HFFc6 (cell line): ENCODE data around the gene ARMC9. TPM values are rescaled to one million over a fixed set of nuclear protein-coding genes. Genes with fewer than 3 reads are reported as not detected.

ENCODE experiments used
- DNase-seq: peaks from one replicate; pipeline ENCODE4 v3.0.0-alpha.2; 2018
- H3K27ac Mint-ChIP-seq: 2 replicates; pipeline ENCODE4 v1.8.0; 2020; ENCODE audit warnings: mild to moderate bottlenecking, mixed read lengths
- H3K27me3 Mint-ChIP-seq: 2 replicates; pipeline ENCODE4 v1.8.0; 2021; ENCODE audit warnings: mild to moderate bottlenecking, moderate library complexity, mixed read lengths; ENCODE audit not compliant: insufficient read depth
- H3K36me3 Mint-ChIP-seq: 2 replicates; pipeline ENCODE4 v1.8.0; 2021; ENCODE audit warnings: low read depth, mixed read lengths
- H3K4me1 Mint-ChIP-seq: 2 replicates; pipeline ENCODE4 v1.8.0; 2020; ENCODE audit warnings: low read depth, mixed read lengths
- H3K4me3 Mint-ChIP-seq: 2 replicates; pipeline ENCODE4 v1.8.0; 2020; ENCODE audit warnings: mild to moderate bottlenecking, moderate library complexity, mixed read lengths
- H3K9me3 Mint-ChIP-seq: 2 replicates; pipeline ENCODE4 v1.8.0; 2020; ENCODE audit warnings: mild to moderate bottlenecking, mixed read lengths
- total RNA-seq, 6 experiments: library from RNA; stranded (reverse); fragmentation: NEBNext Ultra II Directional; extraction: Animal tissue kit (Norgen Biotek cat#: 25700); gene quantifications; 2 replicates in 1 of 6; 3 replicates in 5 of 6; pipeline ENCODE4 v1.2.3, GENCODE V29; 2021
- TF ChIP-seq, protein P1 (sequence below): fragments of 200-600 bp; sonication (generic); IDR thresholded peaks from 2 replicates; pipeline ENCODE4 v1.5.0; 2021; ENCODE audit warnings: antibody characterized with exemption, mild to moderate bottlenecking

ARMC9 gene
- total RNA-seq, 6 experiments from 2014 or later = 49.3 to 93.2 (median 55.7) TPM

DNA sequence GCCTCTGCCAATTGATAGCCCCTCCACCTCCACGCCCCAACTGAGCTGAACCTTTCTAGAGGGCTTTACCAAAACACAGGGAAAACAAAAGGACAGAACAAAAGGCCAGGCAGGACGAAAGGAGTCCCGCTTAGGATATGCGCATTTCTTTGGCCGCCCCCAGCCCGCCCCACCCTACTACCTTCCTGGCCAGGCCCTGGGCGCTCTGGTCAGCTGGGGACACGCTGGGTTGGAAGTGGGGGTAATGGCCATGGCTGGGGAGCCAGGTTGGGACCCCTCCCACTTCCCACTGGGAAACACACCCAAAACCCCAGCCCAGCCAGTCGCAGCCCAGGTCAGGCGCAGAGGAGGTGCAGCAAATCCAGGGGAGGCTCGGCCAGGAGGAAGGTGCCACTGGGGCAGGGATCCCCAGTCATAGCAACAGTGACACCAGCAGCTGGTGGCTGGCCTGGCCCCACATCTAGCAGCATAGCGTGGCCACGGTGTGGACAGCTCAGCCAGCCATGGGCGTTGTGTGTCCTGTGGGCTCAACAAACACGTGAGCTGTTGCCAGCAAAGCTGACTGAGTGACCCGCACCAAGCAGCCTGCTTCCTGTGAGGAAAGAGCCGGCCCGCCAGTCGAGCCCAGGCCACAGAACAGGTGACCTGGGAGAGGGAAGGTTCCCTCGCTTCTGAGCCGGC is 172.5 kb downstream of the ARMC9 start:
- TF ChIP-seq, protein P1, sequence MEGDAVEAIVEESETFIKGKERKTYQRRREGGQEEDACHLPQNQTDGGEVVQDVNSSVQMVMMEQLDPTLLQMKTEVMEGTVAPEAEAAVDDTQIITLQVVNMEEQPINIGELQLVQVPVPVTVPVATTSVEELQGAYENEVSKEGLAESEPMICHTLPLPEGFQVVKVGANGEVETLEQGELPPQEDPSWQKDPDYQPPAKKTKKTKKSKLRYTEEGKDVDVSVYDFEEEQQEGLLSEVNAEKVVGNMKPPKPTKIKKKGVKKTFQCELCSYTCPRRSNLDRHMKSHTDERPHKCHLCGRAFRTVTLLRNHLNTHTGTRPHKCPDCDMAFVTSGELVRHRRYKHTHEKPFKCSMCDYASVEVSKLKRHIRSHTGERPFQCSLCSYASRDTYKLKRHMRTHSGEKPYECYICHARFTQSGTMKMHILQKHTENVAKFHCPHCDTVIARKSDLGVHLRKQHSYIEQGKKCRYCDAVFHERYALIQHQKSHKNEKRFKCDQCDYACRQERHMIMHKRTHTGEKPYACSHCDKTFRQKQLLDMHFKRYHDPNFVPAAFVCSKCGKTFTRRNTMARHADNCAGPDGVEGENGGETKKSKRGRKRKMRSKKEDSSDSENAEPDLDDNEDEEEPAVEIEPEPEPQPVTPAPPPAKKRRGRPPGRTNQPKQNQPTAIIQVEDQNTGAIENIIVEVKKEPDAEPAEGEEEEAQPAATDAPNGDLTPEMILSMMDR = no peak
- H3K4me1 Mint-ChIP-seq = peaks cover 3% of the 10 kb centered on the region
- H3K4me3 Mint-ChIP-seq = no peak overlapping the region
- DNase-seq = no peak
- peaks cover 5% of the 10 kb centered on the region for H3K27me3 Mint-ChIP-seq
- H3K36me3 Mint-ChIP-seq = 0 out of 2 replicates have a peak, but pooled peaks cover 4% of the 10 kb centered on the region
- H3K9me3 Mint-ChIP-seq = no peaks in the 10 kb centered on the region
- H3K27ac Mint-ChIP-seq = no peak overlapping the region

DNA sequence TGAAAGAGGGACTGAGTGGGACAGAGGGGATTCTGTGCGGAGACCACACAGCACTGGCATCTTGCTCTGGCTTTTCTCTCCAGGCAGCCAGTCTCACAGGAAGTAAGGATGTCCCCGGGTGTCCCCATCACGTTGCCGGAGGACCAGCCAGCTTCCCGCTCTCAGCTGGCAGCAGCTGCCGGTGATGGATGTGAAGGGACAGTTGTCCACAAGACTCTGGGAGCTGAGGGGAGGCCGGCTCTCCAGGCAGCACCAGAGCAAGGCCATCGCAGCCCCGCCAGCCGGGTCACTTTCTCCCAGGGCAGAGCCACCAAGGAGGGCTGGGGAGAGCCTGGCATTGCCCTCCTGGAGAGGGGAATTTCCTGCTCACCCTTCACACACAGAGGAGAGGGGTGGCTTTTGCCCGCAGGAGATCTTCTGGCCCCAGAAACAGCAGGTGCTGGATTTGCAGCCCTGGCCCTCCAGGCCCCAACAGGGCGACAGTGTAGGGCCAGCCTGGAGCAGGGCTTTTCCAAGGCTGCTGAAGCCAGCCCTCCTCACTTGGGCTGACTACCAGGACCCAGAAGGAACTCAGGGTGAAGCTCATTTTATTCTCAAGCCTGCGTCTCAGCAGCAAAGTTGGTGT is 173.1 kb downstream of the ARMC9 start:
- H3K36me3 Mint-ChIP-seq = 0 out of 2 replicates have a peak, but pooled peaks cover 4% of the 10 kb centered on the region
- no peaks in the 10 kb centered on the region for H3K9me3 Mint-ChIP-seq
- TF ChIP-seq, protein P1 = no peak
- H3K27me3 Mint-ChIP-seq = peaks cover 5% of the 10 kb centered on the region
- no peak overlapping the region for H3K4me3 Mint-ChIP-seq
- no peak overlapping the region for H3K27ac Mint-ChIP-seq
- no peaks in the 10 kb centered on the region; the same call in 1 of the 2 replicates for H3K4me1 Mint-ChIP-seq
- no peak for DNase-seq

DNA sequence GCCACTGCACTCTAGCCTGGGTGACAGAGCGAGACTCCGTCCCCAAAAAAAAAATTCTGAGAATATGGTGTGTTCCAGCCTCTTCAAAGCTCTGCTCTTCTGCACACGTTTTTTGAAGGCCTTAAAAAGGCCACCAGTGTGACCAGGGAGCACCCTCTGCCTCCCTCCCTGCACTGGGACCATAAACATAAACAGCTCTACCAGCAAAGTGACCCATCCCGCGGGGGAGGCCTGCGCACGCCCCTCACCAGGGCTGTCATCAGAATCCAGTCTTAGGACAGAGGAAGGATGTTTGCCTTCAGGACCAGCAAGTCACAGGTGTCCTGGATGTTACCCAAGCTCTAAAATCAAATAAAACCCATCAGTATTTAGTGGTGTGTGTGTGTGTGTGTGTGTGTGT is 173.9 kb downstream of the ARMC9 start:
- no peak for DNase-seq

GRCh38 chr2:231373184-231373583 is 174.8 kb downstream of the ARMC9 start:
- Mint-ChIP-seq H3K9me3 (no peaks in the 10 kb centered on the region), H3K36me3 (0 out of 2 replicates have a peak, but pooled peaks cover 2% of the 10 kb centered on the region), H3K27ac (no peak overlapping the region), H3K4me1 (no peaks in the 10 kb centered on the region; the same call in 1 of the 2 replicates), H3K27me3 (peaks cover 5% of the 10 kb centered on the region), H3K4me3 (no peak overlapping the region)
- TF ChIP-seq, protein P1 = no peak
- DNase-seq = no peak

More for the DNA sequence above, 173.9 kb downstream of the ARMC9 start:
- Mint-ChIP-seq H3K27ac (no peak overlapping the region), H3K4me3 (no peak overlapping the region), H3K9me3 (no peaks in the 10 kb centered on the region), H3K36me3 (0 out of 2 replicates have a peak, but pooled peaks cover 4% of the 10 kb centered on the region), H3K4me1 (no peaks in the 10 kb centered on the region; the same call in 1 of the 2 replicates), H3K27me3 (peaks cover 5% of the 10 kb centered on the region)
- TF ChIP-seq, protein P1 = no peak

- H3K27ac Mint-ChIP-seq = no peak overlapping the region
- H3K4me1 Mint-ChIP-seq = no peaks in the 10 kb centered on the region; the same call in 1 of the 2 replicates
- H3K27me3 Mint-ChIP-seq = peaks cover 11% of the 10 kb centered on the region
- TF ChIP-seq, protein P1 = no peak
- no peaks in the 10 kb centered on the region for H3K9me3 Mint-ChIP-seq
- H3K4me3 Mint-ChIP-seq = no peak overlapping the region
- no peak for DNase-seq
- no peaks in the 10 kb centered on the region for H3K36me3 Mint-ChIP-seq
Measured at GRCh38 chr2:231373786-231374349, 175.4 kb downstream of the ARMC9 start.
